SJSA1 (cell line): ENCODE results near the gene CCDC88A. TPM values are rescaled to one million over a fixed set of nuclear protein-coding genes. Genes with fewer than 3 reads are reported as not detected.
A peak's percentile ranks its signal among the peaks of the same experiment; 100 is the strongest.

Experiments
- DNase-seq, 2 experiments: peaks; one replicate each; pipeline ENCODE4 v3.0.0-alpha.2; 2015 to 2020; ENCODE audit warnings: low spot score in 2 of 2, low read depth in 1 of 2
- H3K27ac ChIP-seq: fragments of 250-450 bp; sonication (Bioruptor Pico); 2 replicates; pipeline ENCODE4 v1.5.1; 2020; ENCODE audit warnings: mild to moderate bottlenecking, moderate library complexity
- H3K27me3 ChIP-seq: fragments of 250-450 bp; sonication (Bioruptor Pico); replicated peaks from 2 replicates; pipeline ENCODE4 v1.5.1; 2020; ENCODE audit warnings: mild to moderate bottlenecking, moderate library complexity
- H3K36me3 ChIP-seq: fragments of 250-450 bp; sonication (Bioruptor Pico); 2 replicates; pipeline ENCODE4 v1.5.1; 2020; ENCODE audit warnings: mild to moderate bottlenecking
- H3K4me1 ChIP-seq: fragments of 250-450 bp; sonication (Bioruptor Pico); replicated peaks from 2 replicates; pipeline ENCODE4 v1.6.1; 2021; ENCODE audit warnings: mild to moderate bottlenecking
- H3K4me3 ChIP-seq: fragments of 250-450 bp; sonication (Bioruptor Pico); 2 replicates; pipeline ENCODE4 v1.5.1; 2020; ENCODE audit warnings: mild to moderate bottlenecking
- H3K9me3 ChIP-seq: fragments of 250-450 bp; sonication (Bioruptor Pico); replicated peaks from 2 replicates; pipeline ENCODE4 v1.5.1; 2020; ENCODE audit warnings: mild to moderate bottlenecking
- total RNA-seq: library from RNA; depleted of rRNA; stranded (reverse); fragments of >200 nt; shearing (Covaris generic); gene quantifications from 2 replicates; pipeline ENCODE4 v1.2.3, GENCODE V29; 2014

CCDC88A gene
- total RNA-seq, 1 experiment from 2014 or later = 73.5 TPM

DNA sequence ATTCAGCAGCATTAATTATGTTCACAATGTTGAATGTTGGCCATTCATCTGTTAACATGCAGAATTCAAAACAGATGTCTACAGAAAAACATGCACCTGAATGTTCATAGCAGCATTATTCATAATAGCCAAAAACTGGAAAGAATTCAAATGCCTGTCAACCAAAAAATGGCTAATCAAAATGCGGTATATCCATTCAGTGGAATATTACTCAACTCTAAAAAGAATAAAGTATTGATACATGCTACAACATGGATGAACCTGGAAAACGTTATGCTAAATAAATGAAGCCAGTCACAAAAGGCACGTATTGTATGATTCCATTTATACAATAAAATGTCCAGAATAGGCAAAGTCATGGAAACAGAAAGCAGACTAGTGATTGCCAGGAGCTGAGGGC, 68.0 kb downstream of the CCDC88A start:
- H3K4me1 ChIP-seq = no peaks in the 10 kb centered on the region
- H3K27ac ChIP-seq = no peak overlapping the region
- no peak overlapping the region for H3K4me3 ChIP-seq
- H3K36me3 ChIP-seq = peaks cover 29% of the 10 kb centered on the region
- H3K27me3 ChIP-seq = no peaks in the 10 kb centered on the region
- H3K9me3 ChIP-seq = no peaks in the 10 kb centered on the region
- DNase-seq = no peak

DNA sequence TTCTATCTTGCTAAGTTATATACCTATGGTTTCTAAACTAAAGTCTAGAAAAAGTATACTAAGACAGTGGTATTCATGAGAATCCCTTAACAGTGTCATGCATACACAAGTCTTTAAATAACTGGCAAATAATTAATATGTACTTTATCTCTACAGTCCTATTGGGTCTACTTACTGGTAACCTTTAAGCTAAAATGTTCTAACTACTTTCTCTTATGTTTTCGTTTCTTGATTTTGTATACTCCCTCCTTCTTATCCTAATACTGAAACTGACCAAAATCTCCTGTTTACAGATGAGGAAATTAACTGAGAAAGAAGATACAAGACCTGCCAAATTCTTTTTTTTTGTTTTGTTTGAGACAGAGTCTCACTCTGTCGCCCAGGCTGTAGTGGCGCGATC, 74.6 kb downstream of the CCDC88A start:
- no peaks in the 10 kb centered on the region for H3K4me1 ChIP-seq
- peaks cover 36% of the 10 kb centered on the region for H3K36me3 ChIP-seq
- no peaks in the 10 kb centered on the region for H3K27me3 ChIP-seq
- no peaks in the 10 kb centered on the region for H3K9me3 ChIP-seq
- H3K4me3 ChIP-seq = no peak overlapping the region
- H3K27ac ChIP-seq = no peak overlapping the region
- DNase-seq = no peak

DNA sequence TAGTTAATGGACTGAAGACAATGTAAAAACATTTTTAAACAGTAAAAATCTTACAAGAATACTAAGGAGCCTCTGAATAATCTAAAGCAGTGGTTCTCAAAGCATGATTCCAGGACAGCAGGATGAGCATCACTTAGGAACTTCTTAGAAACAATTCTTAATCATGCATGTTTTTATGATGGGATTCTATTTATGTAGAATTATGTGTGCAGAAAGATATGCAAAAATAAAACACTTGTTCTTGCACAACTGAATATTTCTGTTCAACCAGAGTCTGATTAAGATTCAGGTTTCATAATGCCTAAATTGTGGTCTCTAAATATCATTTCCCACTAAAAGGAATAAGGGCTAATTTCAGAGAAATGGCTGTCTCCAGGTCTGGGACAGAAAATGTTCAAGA, 81.4 kb downstream of the CCDC88A start:
- DNase-seq = no peak
- Histone ChIP-seq H3K36me3 (peaks cover 22% of the 10 kb centered on the region), H3K27me3 (no peaks in the 10 kb centered on the region), H3K4me3 (no peak overlapping the region), H3K9me3 (no peaks in the 10 kb centered on the region), H3K4me1 (no peaks in the 10 kb centered on the region), H3K27ac (no peak overlapping the region)

DNA sequence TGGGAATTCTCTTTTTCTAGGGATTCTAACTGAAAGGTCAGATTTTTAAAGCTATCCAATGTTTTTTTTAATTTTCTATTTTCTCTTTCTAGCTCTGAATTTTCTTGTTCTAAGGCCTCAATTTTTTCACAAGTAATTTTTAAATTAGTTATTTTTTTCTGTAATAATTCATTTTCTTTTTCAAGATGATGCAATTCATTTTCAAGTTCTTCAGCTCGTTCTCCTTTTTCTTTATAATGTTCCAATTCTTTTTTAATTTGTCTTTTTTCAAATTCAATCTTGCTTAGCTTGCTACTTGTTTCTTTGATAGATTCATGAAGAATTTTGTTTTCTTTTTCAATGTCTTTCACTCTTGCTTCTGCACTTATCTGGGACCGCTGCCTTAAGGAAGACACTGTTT, 84.9 kb downstream of the CCDC88A start:
- no peaks in the 10 kb centered on the region for H3K4me1 ChIP-seq
- no peak for DNase-seq
- H3K4me3 ChIP-seq = no peak overlapping the region
- H3K36me3 ChIP-seq = peaks cover 19% of the 10 kb centered on the region
- no peaks in the 10 kb centered on the region for H3K9me3 ChIP-seq
- no peaks in the 10 kb centered on the region for H3K27me3 ChIP-seq
- H3K27ac ChIP-seq = no peak overlapping the region

DNA sequence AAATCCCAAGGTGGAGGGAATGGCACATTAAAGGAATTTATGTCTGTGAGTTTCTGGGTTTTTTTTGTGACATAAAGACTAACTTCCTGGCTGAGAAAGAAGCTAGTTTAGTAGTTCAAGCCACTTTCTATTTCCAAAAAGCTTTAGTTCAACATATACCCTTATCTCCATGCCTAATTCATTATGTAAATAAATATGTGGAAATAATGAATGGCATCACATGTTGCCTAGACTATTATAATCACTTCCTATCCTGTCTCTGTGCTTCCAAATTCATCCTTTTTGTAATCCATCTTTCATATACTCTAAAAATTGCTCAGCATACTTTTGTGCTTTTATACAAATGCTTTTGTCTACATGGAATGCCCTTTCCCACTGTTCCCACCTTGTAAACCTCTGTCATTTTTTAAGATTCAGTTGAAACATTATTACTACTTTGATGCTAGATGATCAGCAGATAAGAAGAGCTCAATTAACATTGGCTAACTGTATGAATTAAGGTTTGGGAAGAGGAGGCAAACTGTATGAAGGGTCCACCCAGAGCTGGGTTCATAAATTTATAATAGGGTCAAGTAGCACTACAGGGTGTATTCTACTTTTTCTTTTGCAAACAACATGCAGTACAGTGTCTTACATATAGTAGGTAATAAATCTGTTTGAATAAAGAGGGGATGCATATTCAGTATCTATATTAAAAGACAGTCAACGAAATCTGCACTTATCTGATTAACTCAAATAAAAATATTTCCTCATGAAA, 88.9 kb downstream of the CCDC88A start:
- H3K9me3 ChIP-seq = no peaks in the 10 kb centered on the region
- no peak for DNase-seq
- no peaks in the 10 kb centered on the region for H3K4me1 ChIP-seq
- H3K27me3 ChIP-seq = no peaks in the 10 kb centered on the region
- no peak overlapping the region for H3K27ac ChIP-seq
- peaks cover 39% of the 10 kb centered on the region for H3K36me3 ChIP-seq
- H3K4me3 ChIP-seq = no peak overlapping the region

DNA sequence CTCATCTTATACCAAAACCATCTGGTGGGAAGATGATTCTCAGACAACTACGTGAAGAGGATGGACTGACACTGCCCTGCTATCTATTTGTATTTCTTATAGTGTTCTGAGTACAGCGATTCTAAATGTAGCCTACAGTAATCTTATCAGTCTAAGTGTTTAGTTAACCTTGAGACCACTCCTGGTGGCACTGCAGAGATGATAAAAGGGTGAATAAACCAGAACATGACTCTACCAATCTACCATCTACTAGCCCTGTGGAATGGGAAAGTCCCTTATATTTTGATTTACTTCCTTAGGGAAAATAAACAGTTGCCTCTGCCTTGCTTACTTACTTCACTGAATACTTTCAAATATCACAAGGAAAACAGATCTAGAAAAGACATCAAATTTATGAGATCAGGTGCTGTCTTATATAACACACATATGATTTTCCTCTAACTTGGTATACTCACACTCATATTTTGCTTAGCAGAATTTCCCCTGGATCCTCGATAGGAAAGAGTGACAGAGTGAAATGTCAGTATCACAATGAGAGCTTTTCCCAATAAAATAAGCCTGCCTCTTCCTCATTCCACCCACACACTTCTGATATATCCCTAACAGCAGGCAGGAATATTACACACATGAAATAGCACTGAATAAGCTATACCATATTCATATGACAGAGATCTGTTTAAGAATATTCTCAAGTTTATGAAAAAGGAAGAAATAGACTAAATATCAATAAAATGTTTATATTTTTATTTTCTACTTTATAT, 92.0 kb downstream of the CCDC88A start:
- H3K4me3 ChIP-seq = no peak overlapping the region
- no peak for DNase-seq
- H3K27me3 ChIP-seq = no peaks in the 10 kb centered on the region
- no peaks in the 10 kb centered on the region for H3K9me3 ChIP-seq
- H3K36me3 ChIP-seq = peaks cover 40% of the 10 kb centered on the region
- H3K27ac ChIP-seq = no peak overlapping the region
- H3K4me1 ChIP-seq = no peaks in the 10 kb centered on the region

DNA sequence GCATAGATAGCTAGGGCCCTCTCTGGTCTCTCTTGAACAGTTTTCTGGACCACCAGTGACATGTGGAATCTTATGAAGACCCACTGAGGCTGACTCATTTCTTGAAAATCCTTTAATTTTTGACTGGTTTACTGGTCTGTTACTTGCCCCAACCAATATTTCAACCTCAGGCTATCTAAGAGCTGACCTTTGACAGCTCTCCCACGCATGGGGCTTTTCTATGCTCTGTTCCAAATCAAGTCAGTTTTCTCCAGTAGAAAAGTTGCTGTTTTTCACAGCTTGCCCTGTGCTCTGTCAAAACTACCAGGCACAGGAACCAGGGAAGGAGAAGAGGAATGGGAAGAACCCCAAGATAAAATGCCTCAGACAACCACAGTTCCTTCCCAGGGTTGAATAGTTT, 104.7 kb downstream of the CCDC88A start:
- H3K9me3 ChIP-seq = no peaks in the 10 kb centered on the region
- H3K27ac ChIP-seq = no peak overlapping the region
- peaks cover 72% of the 10 kb centered on the region for H3K36me3 ChIP-seq
- DNase-seq = no peak
- H3K4me3 ChIP-seq = no peak overlapping the region
- no peaks in the 10 kb centered on the region for H3K27me3 ChIP-seq
- no peaks in the 10 kb centered on the region for H3K4me1 ChIP-seq

DNA sequence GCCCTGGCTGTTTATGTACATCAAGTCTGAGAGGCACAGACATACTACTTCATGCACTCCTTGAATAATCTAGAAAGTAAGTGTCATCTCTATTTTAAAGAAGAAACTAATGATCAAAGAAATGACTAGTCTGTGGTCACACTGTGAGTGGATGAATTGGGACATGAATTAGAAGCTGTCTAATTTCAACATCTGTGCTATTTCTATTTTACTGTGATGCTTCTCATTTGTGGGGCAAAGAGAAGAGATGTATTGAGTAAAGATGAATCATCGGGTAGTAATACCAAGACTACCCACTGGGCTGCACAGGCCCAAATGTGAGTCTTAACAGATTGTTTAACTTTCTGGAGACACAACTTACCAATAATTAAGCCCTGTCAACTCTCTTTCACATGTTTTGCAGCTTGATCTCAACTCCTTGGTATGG, 108.2 kb downstream of the CCDC88A start:
- peak in 1 of 2 experiments; percentile 8 for DNase-seq
- H3K27me3 ChIP-seq = no peaks in the 10 kb centered on the region
- no peaks in the 10 kb centered on the region for H3K9me3 ChIP-seq
- H3K27ac ChIP-seq = no peak overlapping the region
- H3K4me3 ChIP-seq = no peak overlapping the region
- peaks cover 57% of the 10 kb centered on the region for H3K36me3 ChIP-seq
- peaks cover 5% of the 10 kb centered on the region for H3K4me1 ChIP-seq

DNA sequence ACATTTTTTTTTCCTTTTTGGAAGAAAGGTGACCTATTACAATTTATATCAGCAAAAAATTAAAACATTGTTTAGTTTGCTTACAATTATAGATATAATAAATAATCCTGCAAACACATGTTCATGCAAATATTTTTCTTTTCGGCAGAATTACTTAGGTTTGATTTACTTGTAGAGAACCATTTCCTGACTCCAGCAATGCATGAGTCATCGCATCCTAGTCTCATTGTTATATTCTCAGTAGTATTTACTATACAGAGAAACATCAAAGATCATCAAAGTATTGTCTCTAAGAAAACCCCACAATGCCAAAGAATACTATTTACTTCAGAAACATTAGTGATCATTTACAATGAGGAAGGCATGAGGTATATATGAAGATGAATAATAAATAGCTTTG, 110.2 kb downstream of the CCDC88A start:
- H3K27ac ChIP-seq = 0 out of 2 replicates have a peak overlapping the region, but pooled peaks have one; percentile 4
- no peak overlapping the region for H3K4me3 ChIP-seq
- peaks cover 45% of the 10 kb centered on the region for H3K36me3 ChIP-seq

DNA sequence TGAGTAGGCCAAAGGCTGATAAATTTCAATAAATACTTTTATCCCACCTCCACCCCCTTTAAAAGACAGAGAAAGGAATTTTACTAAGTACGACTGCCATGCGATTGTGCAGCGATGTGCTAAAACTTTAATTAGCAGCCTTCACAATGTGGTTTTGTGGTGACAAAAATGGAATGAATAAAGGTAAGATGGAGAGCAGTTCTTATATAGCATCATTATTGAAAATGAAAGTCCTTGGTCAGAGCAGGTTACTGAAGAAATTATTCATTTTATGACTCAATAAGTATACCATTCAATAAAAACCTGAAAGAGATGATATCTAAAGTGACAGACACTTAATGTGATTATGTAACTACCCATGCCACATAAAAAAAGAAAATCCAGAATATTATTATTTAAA, 117.4 kb downstream of the CCDC88A start:
- H3K27me3 ChIP-seq = no peaks in the 10 kb centered on the region
- H3K36me3 ChIP-seq = peaks cover 44% of the 10 kb centered on the region
- H3K27ac ChIP-seq = no peak overlapping the region
- no peak overlapping the region for H3K4me3 ChIP-seq
- H3K4me1 ChIP-seq = no peaks in the 10 kb centered on the region
- no peak for DNase-seq
- H3K9me3 ChIP-seq = no peaks in the 10 kb centered on the region

More for the DNA sequence above, 110.2 kb downstream of the CCDC88A start:
- Histone ChIP-seq H3K27me3 (no peaks in the 10 kb centered on the region), H3K4me1 (peaks cover 5% of the 10 kb centered on the region), H3K9me3 (no peaks in the 10 kb centered on the region)
- DNase-seq = peak in 1 of 2 experiments; percentile 38

DNA sequence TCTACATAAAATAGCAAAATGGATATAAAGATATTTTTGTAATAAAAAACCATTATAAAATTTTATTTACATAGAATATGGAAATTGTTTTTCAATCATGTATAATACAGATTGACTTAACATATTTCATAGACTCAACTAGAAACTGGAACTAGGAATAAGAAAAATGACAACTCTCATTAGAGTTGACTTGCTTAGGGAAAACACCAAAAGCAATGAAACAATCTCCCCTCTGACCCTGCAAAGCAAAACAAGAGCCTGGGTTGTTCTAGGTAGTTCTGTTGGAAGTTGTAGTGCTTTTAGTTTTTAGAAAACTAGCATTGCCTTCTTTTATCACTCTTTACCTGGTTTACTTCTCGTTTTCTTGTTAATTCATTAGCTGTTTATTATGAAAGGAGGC, 118.4 kb downstream of the CCDC88A start:
- H3K9me3 ChIP-seq = no peaks in the 10 kb centered on the region
- no peak for DNase-seq
- H3K4me1 ChIP-seq = no peaks in the 10 kb centered on the region
- no peaks in the 10 kb centered on the region for H3K27me3 ChIP-seq
- peaks cover 41% of the 10 kb centered on the region for H3K36me3 ChIP-seq
- no peak overlapping the region for H3K4me3 ChIP-seq
- no peak overlapping the region for H3K27ac ChIP-seq

DNA sequence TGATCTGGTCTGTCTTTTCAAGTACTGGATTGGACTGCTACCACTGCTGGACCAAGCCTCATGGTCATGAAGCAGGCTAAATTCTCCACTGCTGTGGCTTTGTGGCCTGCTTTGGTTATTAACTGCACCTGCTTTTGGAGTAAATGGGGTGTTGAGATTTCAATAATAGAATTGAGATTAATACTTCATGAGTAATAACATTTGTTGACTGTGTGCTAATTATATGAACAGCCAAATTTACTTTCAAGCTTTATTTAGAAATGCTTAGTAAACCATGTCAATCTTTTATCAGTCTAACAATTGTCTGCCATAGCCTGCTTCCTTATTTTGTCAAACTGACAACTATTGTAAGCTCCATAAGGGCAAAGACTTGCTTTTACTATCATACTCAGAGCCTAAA, 123.3 kb downstream of the CCDC88A start:
- Histone ChIP-seq H3K36me3 (peaks cover 44% of the 10 kb centered on the region), H3K4me1 (no peaks in the 10 kb centered on the region), H3K27me3 (no peaks in the 10 kb centered on the region), H3K4me3 (no peak overlapping the region), H3K9me3 (no peaks in the 10 kb centered on the region), H3K27ac (no peak overlapping the region)
- no peak for DNase-seq

DNA sequence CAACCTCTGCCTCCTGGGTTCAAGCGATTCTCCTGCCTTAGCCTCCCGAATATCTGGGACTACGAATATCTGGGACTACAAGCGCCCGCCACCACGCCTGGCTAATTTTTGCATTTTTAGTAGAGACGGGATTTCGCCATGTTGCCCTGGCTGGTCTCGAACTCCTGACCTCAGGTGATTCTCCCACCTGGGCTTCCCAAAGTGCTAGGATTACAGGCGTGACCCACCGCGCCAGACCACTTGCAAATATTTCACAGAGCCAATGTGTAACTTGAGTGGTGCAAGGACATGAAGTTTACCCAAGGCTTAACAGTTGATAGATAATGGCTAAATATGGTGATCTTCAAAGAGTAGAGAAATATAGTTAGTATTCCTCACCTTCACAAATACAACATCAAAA, 136.6 kb downstream of the CCDC88A start:
- DNase-seq = no peak
- Histone ChIP-seq H3K36me3 (peaks cover 12% of the 10 kb centered on the region), H3K4me3 (no peak overlapping the region)

More for the DNA sequence above, 136.6 kb downstream of the CCDC88A start:
- H3K4me1 ChIP-seq = peaks cover 8% of the 10 kb centered on the region
- H3K9me3 ChIP-seq = no peaks in the 10 kb centered on the region
- H3K27ac ChIP-seq = no peak overlapping the region
- no peaks in the 10 kb centered on the region for H3K27me3 ChIP-seq
